ENCODE results near the gene PPM1L.

Gene PPM1L

GRCh38 chr3:160768031-160768430 is 12.0 kb downstream of the PPM1L start:
- no peaks in the 10 kb centered on the region for H3K27me3 ChIP-seq (ENCODE audit: control insufficient read depth, insufficient read depth, low read length)
- no peak overlapping the region for H3K4me2 ChIP-seq (ENCODE audit: low read length)
- H3K36me3 ChIP-seq (ENCODE audit: insufficient read depth, low read length) = no peaks in the 10 kb centered on the region
- H3K9ac ChIP-seq (ENCODE audit: low read depth, low read length) = no peak overlapping the region
- H3K4me3 ChIP-seq (ENCODE audit: low read length) = no peak overlapping the region
- H3K4me1 ChIP-seq (ENCODE audit: control insufficient read depth, insufficient read depth, low read length) = no peaks in the 10 kb centered on the region
- H3K9me3 ChIP-seq (replicated peaks; ENCODE audit: low read length) = no peaks in the 10 kb centered on the region

GRCh38 chr3:160768918-160769317 is 12.9 kb downstream of the PPM1L start:
- Histone ChIP-seq H3K27me3 (ENCODE audit: control insufficient read depth, insufficient read depth, low read length) (no peaks in the 10 kb centered on the region), H3K4me1 (ENCODE audit: control insufficient read depth, insufficient read depth, low read length) (no peaks in the 10 kb centered on the region), H3K4me3 (ENCODE audit: low read length) (no peak overlapping the region), H3K9me3 (replicated peaks; ENCODE audit: low read length) (no peaks in the 10 kb centered on the region), H3K4me2 (ENCODE audit: low read length) (no peak overlapping the region), H3K9ac (ENCODE audit: low read depth, low read length) (no peak overlapping the region), H3K36me3 (ENCODE audit: insufficient read depth, low read length) (no peaks in the 10 kb centered on the region)

- Histone ChIP-seq H3K4me2 (ENCODE audit: low read length) (no peak overlapping the region), H3K9me3 (replicated peaks; ENCODE audit: low read length) (no peaks in the 10 kb centered on the region), H3K27me3 (ENCODE audit: control insufficient read depth, insufficient read depth, low read length) (no peaks in the 10 kb centered on the region), H3K4me1 (ENCODE audit: control insufficient read depth, insufficient read depth, low read length) (no peaks in the 10 kb centered on the region), H3K36me3 (ENCODE audit: insufficient read depth, low read length) (no peaks in the 10 kb centered on the region), H3K4me3 (ENCODE audit: low read length) (no peak overlapping the region), H3K9ac (ENCODE audit: low read depth, low read length) (no peak overlapping the region)
Observed at GRCh38 chr3:160771811-160772459, 15.9 kb downstream of the PPM1L start.

GRCh38 chr3:160773722-160774121 is 17.7 kb downstream of the PPM1L start:
- Histone ChIP-seq H3K4me1 (ENCODE audit: control insufficient read depth, insufficient read depth, low read length) (no peaks in the 10 kb centered on the region), H3K36me3 (ENCODE audit: insufficient read depth, low read length) (no peaks in the 10 kb centered on the region), H3K9me3 (replicated peaks; ENCODE audit: low read length) (no peaks in the 10 kb centered on the region), H3K9ac (ENCODE audit: low read depth, low read length) (no peak overlapping the region), H3K27me3 (ENCODE audit: control insufficient read depth, insufficient read depth, low read length) (no peaks in the 10 kb centered on the region), H3K4me2 (ENCODE audit: low read length) (no peak overlapping the region), H3K4me3 (ENCODE audit: low read length) (no peak overlapping the region)

- no peaks in the 10 kb centered on the region for H3K4me1 ChIP-seq (ENCODE audit: control insufficient read depth, insufficient read depth, low read length)
- H3K27me3 ChIP-seq (ENCODE audit: control insufficient read depth, insufficient read depth, low read length) = no peaks in the 10 kb centered on the region
- H3K9ac ChIP-seq (ENCODE audit: low read depth, low read length) = no peak overlapping the region
- no peak overlapping the region for H3K4me2 ChIP-seq (ENCODE audit: low read length)
- H3K4me3 ChIP-seq (ENCODE audit: low read length) = no peak overlapping the region
- no peaks in the 10 kb centered on the region for H3K36me3 ChIP-seq (ENCODE audit: insufficient read depth, low read length)
- H3K9me3 ChIP-seq (replicated peaks; ENCODE audit: low read length) = no peaks in the 10 kb centered on the region
Observed at GRCh38 chr3:160774172-160774571, 18.1 kb downstream of the PPM1L start.

GRCh38 chr3:160778480-160778879 is 22.4 kb downstream of the PPM1L start:
- Histone ChIP-seq H3K4me1 (ENCODE audit: control insufficient read depth, insufficient read depth, low read length) (no peaks in the 10 kb centered on the region), H3K4me3 (ENCODE audit: low read length) (no peak overlapping the region), H3K9me3 (replicated peaks; ENCODE audit: low read length) (no peaks in the 10 kb centered on the region), H3K4me2 (ENCODE audit: low read length) (no peak overlapping the region), H3K27me3 (ENCODE audit: control insufficient read depth, insufficient read depth, low read length) (no peaks in the 10 kb centered on the region), H3K36me3 (ENCODE audit: insufficient read depth, low read length) (no peaks in the 10 kb centered on the region), H3K9ac (ENCODE audit: low read depth, low read length) (no peak overlapping the region)

- no peaks in the 10 kb centered on the region for H3K9me3 ChIP-seq (replicated peaks; ENCODE audit: low read length)
- no peaks in the 10 kb centered on the region for H3K27me3 ChIP-seq (ENCODE audit: control insufficient read depth, insufficient read depth, low read length)
- no peak overlapping the region for H3K9ac ChIP-seq (ENCODE audit: low read depth, low read length)
- H3K36me3 ChIP-seq (ENCODE audit: insufficient read depth, low read length) = no peaks in the 10 kb centered on the region
- no peak overlapping the region for H3K4me3 ChIP-seq (ENCODE audit: low read length)
- no peaks in the 10 kb centered on the region for H3K4me1 ChIP-seq (ENCODE audit: control insufficient read depth, insufficient read depth, low read length)
- no peak overlapping the region for H3K4me2 ChIP-seq (ENCODE audit: low read length)
Observed at GRCh38 chr3:160779040-160779439, 23.0 kb downstream of the PPM1L start.

- no peaks in the 10 kb centered on the region for H3K27me3 ChIP-seq (ENCODE audit: control insufficient read depth, insufficient read depth, low read length)
- H3K9me3 ChIP-seq (replicated peaks; ENCODE audit: low read length) = no peaks in the 10 kb centered on the region
- H3K4me3 ChIP-seq (ENCODE audit: low read length) = no peak overlapping the region
- H3K4me1 ChIP-seq (ENCODE audit: control insufficient read depth, insufficient read depth, low read length) = no peaks in the 10 kb centered on the region
- H3K4me2 ChIP-seq (ENCODE audit: low read length) = no peak overlapping the region
- no peaks in the 10 kb centered on the region for H3K36me3 ChIP-seq (ENCODE audit: insufficient read depth, low read length)
- H3K9ac ChIP-seq (ENCODE audit: low read depth, low read length) = no peak overlapping the region
Observed at GRCh38 chr3:160780245-160780644, 24.2 kb downstream of the PPM1L start.

- H3K4me3 ChIP-seq (ENCODE audit: low read length) = no peak overlapping the region
- H3K4me2 ChIP-seq (ENCODE audit: low read length) = no peak overlapping the region
- no peaks in the 10 kb centered on the region for H3K27me3 ChIP-seq (ENCODE audit: control insufficient read depth, insufficient read depth, low read length)
- no peaks in the 10 kb centered on the region for H3K9me3 ChIP-seq (replicated peaks; ENCODE audit: low read length)
- no peaks in the 10 kb centered on the region for H3K4me1 ChIP-seq (ENCODE audit: control insufficient read depth, insufficient read depth, low read length)
- H3K9ac ChIP-seq (ENCODE audit: low read depth, low read length) = no peak overlapping the region
- H3K36me3 ChIP-seq (ENCODE audit: insufficient read depth, low read length) = no peaks in the 10 kb centered on the region
Observed at GRCh38 chr3:160781402-160781801, 25.4 kb downstream of the PPM1L start.

GRCh38 chr3:160781863-160782262 is 25.8 kb downstream of the PPM1L start:
- Histone ChIP-seq H3K9me3 (replicated peaks; ENCODE audit: low read length) (no peaks in the 10 kb centered on the region), H3K27me3 (ENCODE audit: control insufficient read depth, insufficient read depth, low read length) (no peaks in the 10 kb centered on the region), H3K4me2 (ENCODE audit: low read length) (no peak overlapping the region), H3K9ac (ENCODE audit: low read depth, low read length) (no peak overlapping the region), H3K36me3 (ENCODE audit: insufficient read depth, low read length) (no peaks in the 10 kb centered on the region), H3K4me3 (ENCODE audit: low read length) (no peak overlapping the region), H3K4me1 (ENCODE audit: control insufficient read depth, insufficient read depth, low read length) (no peaks in the 10 kb centered on the region)

GRCh38 chr3:160784853-160785252 is 28.8 kb downstream of the PPM1L start:
- H3K9me3 ChIP-seq (replicated peaks; ENCODE audit: low read length) = no peaks in the 10 kb centered on the region
- no peaks in the 10 kb centered on the region for H3K4me1 ChIP-seq (ENCODE audit: control insufficient read depth, insufficient read depth, low read length)
- H3K4me3 ChIP-seq (ENCODE audit: low read length) = no peak overlapping the region
- no peak overlapping the region for H3K9ac ChIP-seq (ENCODE audit: low read depth, low read length)
- no peaks in the 10 kb centered on the region for H3K27me3 ChIP-seq (ENCODE audit: control insufficient read depth, insufficient read depth, low read length)
- no peak overlapping the region for H3K4me2 ChIP-seq (ENCODE audit: low read length)
- H3K36me3 ChIP-seq (ENCODE audit: insufficient read depth, low read length) = no peaks in the 10 kb centered on the region

- H3K36me3 ChIP-seq (ENCODE audit: insufficient read depth, low read length) = no peaks in the 10 kb centered on the region
- H3K4me2 ChIP-seq (ENCODE audit: low read length) = no peak overlapping the region
- H3K4me3 ChIP-seq (ENCODE audit: low read length) = no peak overlapping the region
Observed at GRCh38 chr3:160790726-160791125, 34.7 kb downstream of the PPM1L start.

More at GRCh38 chr3:160790726-160791125, 34.7 kb downstream of the PPM1L start:
- Histone ChIP-seq H3K27me3 (ENCODE audit: control insufficient read depth, insufficient read depth, low read length) (no peaks in the 10 kb centered on the region), H3K4me1 (ENCODE audit: control insufficient read depth, insufficient read depth, low read length) (no peaks in the 10 kb centered on the region), H3K9ac (ENCODE audit: low read depth, low read length) (no peak overlapping the region), H3K9me3 (replicated peaks; ENCODE audit: low read length) (no peaks in the 10 kb centered on the region)
